ENCODE results near the gene FMNL2. TPM values are rescaled to one million over a fixed set of nuclear protein-coding genes. Genes with fewer than 3 reads are reported as not detected.

FMNL2 gene
- total RNA-seq, 1 experiment from 2014 or later = 28.1 TPM

DNA sequence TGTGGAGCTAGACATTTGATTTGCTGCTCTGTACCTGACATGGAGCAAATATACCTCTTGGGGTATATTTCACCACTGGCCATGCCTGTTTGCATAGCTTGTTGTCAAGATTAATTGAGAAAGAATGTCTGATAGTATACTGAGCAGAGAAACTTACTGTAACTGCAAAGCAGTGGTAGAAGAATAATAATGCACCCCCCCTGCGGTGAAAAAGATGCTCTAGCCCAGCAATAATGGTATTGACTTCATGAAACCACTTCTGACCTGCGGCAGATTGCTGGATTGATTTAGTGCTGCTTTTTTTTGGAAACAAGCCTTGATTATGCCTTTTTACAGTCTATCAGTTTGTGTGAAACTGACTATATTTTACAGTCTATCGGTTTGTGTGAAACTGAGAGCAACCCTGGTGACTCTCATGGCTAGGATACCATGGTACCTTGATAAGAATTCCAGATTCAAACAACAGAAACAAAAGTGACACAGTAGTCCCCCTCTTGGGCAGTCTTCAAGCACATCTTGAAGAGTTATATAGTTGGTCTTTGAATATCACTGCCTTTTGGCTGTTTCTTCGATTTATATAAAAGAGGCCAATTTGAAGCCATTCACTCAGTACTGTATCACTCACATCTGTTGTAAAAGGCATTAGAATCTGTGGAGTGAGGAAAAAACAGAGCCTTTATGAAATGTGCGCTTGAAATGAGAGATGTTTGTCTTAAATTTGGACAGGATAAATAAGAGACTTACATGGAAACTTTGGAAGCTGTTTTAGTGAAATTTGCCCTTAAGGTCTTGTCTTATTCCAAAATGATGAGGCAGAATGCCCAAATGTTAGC lies 102.5 kb downstream of the FMNL2 start:
- CTCF ChIA-PET = no interaction called here
- BruUV-seq (replicated peaks) = no TSS peak
- H4K20me1 ChIP-seq (ENCODE audit: insufficient read depth) = no peaks in the 10 kb centered on the region
- ATAC-seq (no peak), DNase-seq (ENCODE audit: low read depth, low spot score) (no peak)
- H3K4me2 ChIP-seq (ENCODE audit: low read length) = no peak overlapping the region
- no peaks in the 10 kb centered on the region for H3K36me3 ChIP-seq (ENCODE audit: control insufficient read depth in 1 of 2, insufficient read depth in 2 of 2, low read length in 2 of 2)
- RAD21 ChIA-PET (ENCODE audit: low non-redundant PET in 1 of 2, low total read pairs in 2 of 2, uncharacterized antibody in 2 of 2, unreplicated experiment in 2 of 2) = no interaction called here
- no peaks in the 10 kb centered on the region for H3K27me3 ChIP-seq (ENCODE audit: insufficient read depth, low read length)
- intact Hi-C loops (cut with micrococcal nuclease) = no loop called here
- H3K4me1 ChIP-seq (ENCODE audit: control insufficient read depth in 1 of 2, insufficient read depth in 2 of 2, low read length in 2 of 2) = no peaks in the 10 kb centered on the region
- H3K4me3 ChIP-seq (replicated peaks in 1 of 2; ENCODE audit: low read depth in 1 of 2, low read length in 2 of 2) = no peak overlapping the region
- H3K79me2 ChIP-seq (ENCODE audit: insufficient read depth, low read length) = peaks cover 22% of the 10 kb centered on the region
- POLR2A ChIA-PET = no interaction called here
- no peak overlapping the region for H2AFZ ChIP-seq (ENCODE audit: low read depth, low read length, poor library complexity, severe bottlenecking)
- H3K9ac ChIP-seq (ENCODE audit: low read length) = no peak overlapping the region
- H3K27ac ChIP-seq (ENCODE audit: low read depth, low read length) = no peak overlapping the region
- no peaks in the 10 kb centered on the region for H3K9me3 ChIP-seq (ENCODE audit: control insufficient read depth in 1 of 2, insufficient read depth in 1 of 2, low read depth in 1 of 2, low read length in 2 of 2)
- no peaks in the 10 kb centered on the region for H3K9me2 ChIP-seq (ENCODE audit: insufficient read depth)
- TF ChIP-seq POLR2AphosphoS5 (IDR thresholded peaks at IDR 0.05; ENCODE audit: low read depth, low read length) (no peak), EZH2 (IDR thresholded peaks at IDR 0.05) (no peak), EZH2phosphoT487 (IDR thresholded peaks at IDR 0.05; ENCODE audit: borderline replicate concordance) (no peak), ZFX (IDR thresholded peaks at IDR 0.05) (no peak), ZNF274 (IDR thresholded peaks at IDR 0.05; ENCODE audit: low read depth, low read length) (no peak), CBX3 (IDR thresholded peaks at IDR 0.05; ENCODE audit: low read depth) (no peak), POLR2A (IDR thresholded peaks at IDR 0.05; ENCODE audit: borderline replicate concordance, extremely low read depth, insufficient read depth, insufficient read length) (no peak), SIN3A (IDR thresholded peaks at IDR 0.05; ENCODE audit: low read depth) (no peak), JUND (IDR thresholded peaks at IDR 0.05) (no peak), CEBPB (IDR thresholded peaks at IDR 0.05; ENCODE audit: low read depth) (no peak), TCF7L2 (IDR thresholded peaks at IDR 0.05; ENCODE audit: borderline replicate concordance, extremely low read depth, insufficient read depth, insufficient read length) (no peak), ELF1 (IDR thresholded peaks at IDR 0.05; ENCODE audit: borderline replicate concordance, low read depth) (no peak), EGR1 (IDR thresholded peaks at IDR 0.05; ENCODE audit: low read depth) (no peak)
- TF ChIP-seq, protein P1, sequence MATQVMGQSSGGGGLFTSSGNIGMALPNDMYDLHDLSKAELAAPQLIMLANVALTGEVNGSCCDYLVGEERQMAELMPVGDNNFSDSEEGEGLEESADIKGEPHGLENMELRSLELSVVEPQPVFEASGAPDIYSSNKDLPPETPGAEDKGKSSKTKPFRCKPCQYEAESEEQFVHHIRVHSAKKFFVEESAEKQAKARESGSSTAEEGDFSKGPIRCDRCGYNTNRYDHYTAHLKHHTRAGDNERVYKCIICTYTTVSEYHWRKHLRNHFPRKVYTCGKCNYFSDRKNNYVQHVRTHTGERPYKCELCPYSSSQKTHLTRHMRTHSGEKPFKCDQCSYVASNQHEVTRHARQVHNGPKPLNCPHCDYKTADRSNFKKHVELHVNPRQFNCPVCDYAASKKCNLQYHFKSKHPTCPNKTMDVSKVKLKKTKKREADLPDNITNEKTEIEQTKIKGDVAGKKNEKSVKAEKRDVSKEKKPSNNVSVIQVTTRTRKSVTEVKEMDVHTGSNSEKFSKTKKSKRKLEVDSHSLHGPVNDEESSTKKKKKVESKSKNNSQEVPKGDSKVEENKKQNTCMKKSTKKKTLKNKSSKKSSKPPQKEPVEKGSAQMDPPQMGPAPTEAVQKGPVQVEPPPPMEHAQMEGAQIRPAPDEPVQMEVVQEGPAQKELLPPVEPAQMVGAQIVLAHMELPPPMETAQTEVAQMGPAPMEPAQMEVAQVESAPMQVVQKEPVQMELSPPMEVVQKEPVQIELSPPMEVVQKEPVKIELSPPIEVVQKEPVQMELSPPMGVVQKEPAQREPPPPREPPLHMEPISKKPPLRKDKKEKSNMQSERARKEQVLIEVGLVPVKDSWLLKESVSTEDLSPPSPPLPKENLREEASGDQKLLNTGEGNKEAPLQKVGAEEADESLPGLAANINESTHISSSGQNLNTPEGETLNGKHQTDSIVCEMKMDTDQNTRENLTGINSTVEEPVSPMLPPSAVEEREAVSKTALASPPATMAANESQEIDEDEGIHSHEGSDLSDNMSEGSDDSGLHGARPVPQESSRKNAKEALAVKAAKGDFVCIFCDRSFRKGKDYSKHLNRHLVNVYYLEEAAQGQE (IDR thresholded peaks at IDR 0.05; ENCODE audit: low read depth) = no peak
- TF ChIP-seq, protein P2, sequence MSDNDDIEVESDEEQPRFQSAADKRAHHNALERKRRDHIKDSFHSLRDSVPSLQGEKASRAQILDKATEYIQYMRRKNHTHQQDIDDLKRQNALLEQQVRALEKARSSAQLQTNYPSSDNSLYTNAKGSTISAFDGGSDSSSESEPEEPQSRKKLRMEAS (IDR thresholded peaks at IDR 0.05) = no peak
- TF ChIP-seq, protein P3, sequence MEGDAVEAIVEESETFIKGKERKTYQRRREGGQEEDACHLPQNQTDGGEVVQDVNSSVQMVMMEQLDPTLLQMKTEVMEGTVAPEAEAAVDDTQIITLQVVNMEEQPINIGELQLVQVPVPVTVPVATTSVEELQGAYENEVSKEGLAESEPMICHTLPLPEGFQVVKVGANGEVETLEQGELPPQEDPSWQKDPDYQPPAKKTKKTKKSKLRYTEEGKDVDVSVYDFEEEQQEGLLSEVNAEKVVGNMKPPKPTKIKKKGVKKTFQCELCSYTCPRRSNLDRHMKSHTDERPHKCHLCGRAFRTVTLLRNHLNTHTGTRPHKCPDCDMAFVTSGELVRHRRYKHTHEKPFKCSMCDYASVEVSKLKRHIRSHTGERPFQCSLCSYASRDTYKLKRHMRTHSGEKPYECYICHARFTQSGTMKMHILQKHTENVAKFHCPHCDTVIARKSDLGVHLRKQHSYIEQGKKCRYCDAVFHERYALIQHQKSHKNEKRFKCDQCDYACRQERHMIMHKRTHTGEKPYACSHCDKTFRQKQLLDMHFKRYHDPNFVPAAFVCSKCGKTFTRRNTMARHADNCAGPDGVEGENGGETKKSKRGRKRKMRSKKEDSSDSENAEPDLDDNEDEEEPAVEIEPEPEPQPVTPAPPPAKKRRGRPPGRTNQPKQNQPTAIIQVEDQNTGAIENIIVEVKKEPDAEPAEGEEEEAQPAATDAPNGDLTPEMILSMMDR (IDR thresholded peaks at IDR 0.05 in 2 of 3, conservative IDR thresholded peaks at IDR 0.05 in 1 of 3; ENCODE audit: borderline replicate concordance in 1 of 3, insufficient read depth in 1 of 3, low read depth in 2 of 3, low read length in 2 of 3) = no peak

All from HCT116 (cell line).